ENCODE measurements around the gene FRS2. TPM values are rescaled to one million over a fixed set of nuclear protein-coding genes. Genes with fewer than 3 reads are reported as not detected.

FRS2 gene
- total RNA-seq, 3 donors from 2014 or later, result 8.9 to 10.8 (median 9.9) TPM

- H3K9me3 Mint-ChIP-seq, result no peaks in the 10 kb centered on the region
- no peak for DNase-seq
- H3K27me3 Mint-ChIP-seq (ENCODE audit: low read depth), result no peaks in the 10 kb centered on the region
- H3K4me3 Mint-ChIP-seq, result no peak overlapping the region
- H3K36me3 Mint-ChIP-seq (ENCODE audit: insufficient read depth), result peaks cover 5% of the 10 kb centered on the region
- peaks cover 60% of the 10 kb centered on the region for H3K4me1 Mint-ChIP-seq (ENCODE audit: low read depth)
- ATAC-seq, result no peak
Observed at GRCh38 chr12:69474456-69474855, 4.3 kb downstream of the FRS2 start.

- Mint-ChIP-seq H3K27me3 (ENCODE audit: low read depth) (no peaks in the 10 kb centered on the region), H3K36me3 (ENCODE audit: insufficient read depth) (peaks cover 10% of the 10 kb centered on the region), H3K4me3 (no peak overlapping the region), H3K4me1 (ENCODE audit: low read depth) (peaks cover 62% of the 10 kb centered on the region), H3K9me3 (no peaks in the 10 kb centered on the region)
- DNase-seq (no peak), ATAC-seq (no peak)
Observed at GRCh38 chr12:69475237-69475975, 5.2 kb downstream of the FRS2 start.

- Mint-ChIP-seq H3K36me3 (ENCODE audit: insufficient read depth) (peaks cover 10% of the 10 kb centered on the region), H3K4me3 (no peak overlapping the region), H3K4me1 (ENCODE audit: low read depth) (peaks cover 58% of the 10 kb centered on the region), H3K9me3 (no peaks in the 10 kb centered on the region), H3K27me3 (ENCODE audit: low read depth) (no peaks in the 10 kb centered on the region)
- ATAC-seq (no peak), DNase-seq (no peak)
Observed at GRCh38 chr12:69476276-69477017, 6.3 kb downstream of the FRS2 start.

DNA sequence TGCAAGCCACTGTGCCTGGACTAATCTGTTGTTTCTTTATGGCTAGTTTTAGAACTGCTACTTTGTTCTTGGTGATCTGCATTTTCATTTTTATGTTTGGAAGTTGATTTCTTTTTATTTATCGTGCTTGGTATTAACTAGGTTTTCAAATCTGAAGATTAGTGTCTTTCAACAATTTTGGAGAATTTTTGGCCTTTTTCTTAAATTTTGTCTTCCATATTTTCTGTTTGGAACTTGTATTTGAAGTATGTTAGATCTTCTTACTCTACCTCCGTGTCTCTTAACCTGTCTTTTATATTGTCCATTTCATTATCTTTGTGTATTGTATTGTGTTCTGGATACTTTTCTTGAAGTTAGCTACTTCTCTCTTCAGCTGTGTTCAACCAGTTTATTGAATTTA lies 9.5 kb downstream of the FRS2 start:
- DNase-seq (no peak), ATAC-seq (no peak)
- Mint-ChIP-seq H3K27me3 (ENCODE audit: low read depth) (no peaks in the 10 kb centered on the region), H3K4me3 (no peak overlapping the region), H3K36me3 (ENCODE audit: insufficient read depth) (peaks cover 12% of the 10 kb centered on the region), H3K4me1 (ENCODE audit: low read depth) (peaks cover 52% of the 10 kb centered on the region), H3K9me3 (no peaks in the 10 kb centered on the region)

DNA sequence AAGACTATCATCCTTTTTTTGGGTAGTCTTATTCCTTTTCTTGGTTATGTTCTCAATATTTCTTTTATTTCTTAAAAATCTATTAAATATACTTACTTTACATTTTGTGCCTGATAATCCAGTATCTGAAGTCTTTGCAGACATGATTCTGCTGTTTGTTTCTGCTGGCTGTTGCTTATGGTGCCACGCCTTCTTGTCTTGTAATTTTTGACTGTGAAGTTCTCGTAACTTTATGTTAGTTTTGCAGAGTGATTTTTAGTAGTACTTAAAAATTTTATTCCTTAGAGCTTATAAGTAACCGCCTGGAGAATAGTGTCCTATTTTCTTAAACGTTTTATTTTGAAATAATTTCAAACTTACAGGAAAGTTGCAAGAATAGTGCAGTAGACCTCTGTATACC lies 10.5 kb downstream of the FRS2 start:
- ATAC-seq (no peak), DNase-seq (no peak)
- H3K27me3 Mint-ChIP-seq (ENCODE audit: low read depth), result no peaks in the 10 kb centered on the region
- H3K9me3 Mint-ChIP-seq, result no peaks in the 10 kb centered on the region
- H3K36me3 Mint-ChIP-seq (ENCODE audit: insufficient read depth), result peaks cover 10% of the 10 kb centered on the region
- peaks cover 43% of the 10 kb centered on the region for H3K4me1 Mint-ChIP-seq (ENCODE audit: low read depth)
- H3K4me3 Mint-ChIP-seq, result no peak overlapping the region

DNA sequence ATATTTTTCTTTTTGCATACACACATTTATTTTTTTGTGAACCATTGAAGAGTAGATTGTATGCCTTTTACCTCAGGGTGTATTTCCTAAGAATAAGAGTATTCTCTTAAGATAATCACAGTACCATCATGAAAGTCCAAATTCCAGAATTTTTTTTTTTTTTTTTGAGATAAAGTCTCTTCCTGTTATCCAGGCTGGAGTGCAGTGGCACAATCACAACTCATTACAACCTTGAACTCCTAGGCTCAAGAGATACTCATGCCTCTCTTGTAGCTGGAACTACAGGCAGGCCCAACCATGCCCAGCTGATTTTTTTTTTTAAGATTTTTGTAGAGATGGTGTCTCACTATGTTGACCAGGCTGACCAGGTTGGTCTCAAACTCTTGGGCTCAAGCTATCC lies 10.9 kb downstream of the FRS2 start:
- DNase-seq (no peak), ATAC-seq (no peak)
- Mint-ChIP-seq H3K9me3 (no peaks in the 10 kb centered on the region), H3K4me1 (ENCODE audit: low read depth) (peaks cover 39% of the 10 kb centered on the region), H3K4me3 (no peak overlapping the region), H3K27me3 (ENCODE audit: low read depth) (no peaks in the 10 kb centered on the region), H3K36me3 (ENCODE audit: insufficient read depth) (peaks cover 10% of the 10 kb centered on the region)

- DNase-seq (no peak), ATAC-seq (no peak)
- Mint-ChIP-seq H3K27me3 (ENCODE audit: low read depth) (no peaks in the 10 kb centered on the region), H3K4me3 (no peak overlapping the region), H3K9me3 (peaks cover 4% of the 10 kb centered on the region), H3K4me1 (ENCODE audit: low read depth) (peaks cover 50% of the 10 kb centered on the region), H3K36me3 (ENCODE audit: insufficient read depth) (peaks cover 29% of the 10 kb centered on the region)
Observed at GRCh38 chr12:69483700-69484099, 13.5 kb downstream of the FRS2 start.

DNA sequence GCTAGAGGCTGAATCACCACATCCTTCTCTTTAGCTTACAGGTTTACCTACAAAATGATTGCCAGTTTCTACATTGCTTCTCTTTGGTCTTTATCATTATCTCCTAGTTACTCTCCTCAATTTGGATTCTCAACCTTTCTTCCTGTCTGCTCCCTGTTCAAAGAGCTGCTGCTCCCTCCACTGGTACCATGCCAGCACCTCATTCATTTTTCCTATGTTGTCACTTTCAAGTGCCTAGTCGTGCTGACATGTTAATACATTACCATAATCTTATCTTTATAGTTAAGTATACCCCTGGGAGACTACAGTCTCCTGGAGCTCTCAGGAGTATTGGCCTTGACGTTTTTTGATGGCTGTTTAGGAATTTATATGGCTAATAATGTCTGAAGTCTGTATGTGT lies 14.2 kb downstream of the FRS2 start:
- peaks cover 29% of the 10 kb centered on the region for H3K36me3 Mint-ChIP-seq (ENCODE audit: insufficient read depth)
- no peak overlapping the region for H3K4me3 Mint-ChIP-seq
- no peak for DNase-seq
- no peak for ATAC-seq
- peaks cover 4% of the 10 kb centered on the region for H3K9me3 Mint-ChIP-seq
- peaks cover 51% of the 10 kb centered on the region for H3K4me1 Mint-ChIP-seq (ENCODE audit: low read depth)
- H3K27me3 Mint-ChIP-seq (ENCODE audit: low read depth), result no peaks in the 10 kb centered on the region

- no peak for ATAC-seq
- H3K36me3 Mint-ChIP-seq (ENCODE audit: insufficient read depth), result peaks cover 27% of the 10 kb centered on the region
- no peak overlapping the region for H3K4me3 Mint-ChIP-seq
- H3K27me3 Mint-ChIP-seq (ENCODE audit: low read depth), result no peaks in the 10 kb centered on the region
- peaks cover 25% of the 10 kb centered on the region for H3K4me1 Mint-ChIP-seq (ENCODE audit: low read depth)
- peaks cover 4% of the 10 kb centered on the region for H3K9me3 Mint-ChIP-seq
- DNase-seq, result no peak
Observed at GRCh38 chr12:69490920-69491643, 20.9 kb downstream of the FRS2 start.

GRCh38 chr12:69492739-69493138 lies 22.6 kb downstream of the FRS2 start:
- DNase-seq (no peak), ATAC-seq (no peak)
- Mint-ChIP-seq H3K27me3 (ENCODE audit: low read depth) (no peaks in the 10 kb centered on the region), H3K4me1 (ENCODE audit: low read depth) (peaks cover 26% of the 10 kb centered on the region), H3K9me3 (peaks cover under 1% of the 10 kb centered on the region), H3K4me3 (no peak overlapping the region), H3K36me3 (ENCODE audit: insufficient read depth) (peaks cover 11% of the 10 kb centered on the region)

DNA sequence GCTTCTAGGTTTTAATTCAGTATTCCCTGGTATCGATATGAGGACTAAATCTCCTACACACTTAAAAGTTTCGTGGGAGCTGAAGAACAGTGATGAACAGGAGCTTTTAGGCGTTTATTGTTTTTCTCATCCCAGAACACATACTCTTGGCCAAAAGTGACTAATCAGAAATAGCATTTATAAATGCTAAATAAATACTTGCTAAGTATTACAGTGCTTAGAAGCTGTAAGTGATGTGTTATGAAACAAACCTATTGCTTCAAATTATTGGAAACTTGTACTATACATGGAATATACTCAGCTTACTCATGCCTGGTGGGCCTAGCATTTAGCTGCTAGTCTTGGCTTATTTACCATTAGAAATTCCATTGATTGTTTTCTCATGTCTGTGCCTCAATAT lies 24.9 kb downstream of the FRS2 start:
- no peaks in the 10 kb centered on the region for H3K27me3 Mint-ChIP-seq (ENCODE audit: low read depth)
- ATAC-seq (no peak), DNase-seq (no peak)
- no peaks in the 10 kb centered on the region for H3K9me3 Mint-ChIP-seq
- H3K4me3 Mint-ChIP-seq, result no peak overlapping the region
- H3K4me1 Mint-ChIP-seq (ENCODE audit: low read depth), result peaks cover 41% of the 10 kb centered on the region
- peaks cover 7% of the 10 kb centered on the region for H3K36me3 Mint-ChIP-seq (ENCODE audit: insufficient read depth)

- peak in 1 of 2 donors; percentile 54 for ATAC-seq
- DNase-seq, result no peak
- Mint-ChIP-seq H3K27me3 (ENCODE audit: low read depth) (no peaks in the 10 kb centered on the region), H3K9me3 (no peaks in the 10 kb centered on the region), H3K4me3 (no peak overlapping the region), H3K4me1 (ENCODE audit: low read depth) (peaks cover 45% of the 10 kb centered on the region), H3K36me3 (ENCODE audit: insufficient read depth) (no peaks in the 10 kb centered on the region)
Observed at GRCh38 chr12:69497308-69498026, 27.3 kb downstream of the FRS2 start.

DNA sequence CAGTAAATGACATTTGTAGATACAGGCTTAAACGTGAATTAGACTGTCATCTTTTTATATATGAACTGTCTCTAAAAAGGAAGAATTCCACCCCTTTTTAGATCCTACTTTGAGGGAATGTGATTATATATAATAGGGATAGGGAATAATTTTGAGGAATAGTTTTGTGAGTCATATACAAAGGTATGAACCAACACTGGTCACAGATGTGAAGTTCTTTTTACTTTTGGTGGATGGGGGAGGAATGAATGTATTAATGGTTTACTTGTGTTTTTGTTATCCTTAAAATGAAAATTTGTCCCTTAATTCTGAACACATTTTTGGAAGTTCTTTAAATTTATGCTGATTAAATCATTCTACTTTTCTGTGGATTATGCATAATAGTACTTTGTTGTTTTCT lies 30.4 kb downstream of the FRS2 start:
- no peaks in the 10 kb centered on the region for H3K9me3 Mint-ChIP-seq
- DNase-seq (no peak), ATAC-seq (no peak)
- H3K36me3 Mint-ChIP-seq (ENCODE audit: insufficient read depth), result peaks cover 2% of the 10 kb centered on the region
- H3K4me1 Mint-ChIP-seq (ENCODE audit: low read depth), result peaks cover 64% of the 10 kb centered on the region
- no peaks in the 10 kb centered on the region for H3K27me3 Mint-ChIP-seq (ENCODE audit: low read depth)
- no peak overlapping the region for H3K4me3 Mint-ChIP-seq
